HG02981 (cell line): Measurements from ENCODE around the gene EPAS1.

ENCODE experiments used
- ATAC-seq: cut with Tn5 transposase; IDR thresholded peaks from one replicate; pipeline ENCODE4 v1.9.1; 2021; ENCODE audit warnings: mild to moderate bottlenecking, moderate library complexity; ENCODE audit not compliant: unreplicated experiment

The EPAS1 gene

GRCh38 chr2:46338674-46339073, 41.5 kb downstream of the EPAS1 start:
- no peak for ATAC-seq

DNA sequence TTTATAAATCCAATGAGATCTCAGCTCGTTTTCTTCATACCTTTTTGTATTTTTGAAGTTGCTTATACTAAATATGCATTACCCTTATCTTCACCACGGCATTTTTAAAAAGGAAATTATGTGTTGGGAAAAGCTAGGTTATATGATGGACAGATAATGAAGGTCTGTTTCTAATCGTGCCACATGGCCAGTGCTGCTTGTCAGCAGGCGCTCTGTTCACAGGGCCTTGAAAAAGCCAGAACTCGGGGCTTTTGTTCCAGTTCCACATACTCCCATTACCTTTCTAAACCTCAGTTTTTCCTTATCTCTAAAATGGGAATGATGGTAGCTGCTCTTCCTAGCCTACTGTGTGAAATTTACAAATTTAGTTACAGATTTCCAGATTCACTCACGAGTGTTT, 42.0 kb downstream of the EPAS1 start:
- ATAC-seq, result no peak

GRCh38 chr2:46339676-46340459, 42.7 kb downstream of the EPAS1 start:
- no peak for ATAC-seq

- no peak for ATAC-seq
These were observed 43.7 kb downstream of the EPAS1 start for GRCh38 chr2:46340740-46341420.

GRCh38 chr2:46342566-46343315, 45.5 kb downstream of the EPAS1 start:
- no peak for ATAC-seq

DNA sequence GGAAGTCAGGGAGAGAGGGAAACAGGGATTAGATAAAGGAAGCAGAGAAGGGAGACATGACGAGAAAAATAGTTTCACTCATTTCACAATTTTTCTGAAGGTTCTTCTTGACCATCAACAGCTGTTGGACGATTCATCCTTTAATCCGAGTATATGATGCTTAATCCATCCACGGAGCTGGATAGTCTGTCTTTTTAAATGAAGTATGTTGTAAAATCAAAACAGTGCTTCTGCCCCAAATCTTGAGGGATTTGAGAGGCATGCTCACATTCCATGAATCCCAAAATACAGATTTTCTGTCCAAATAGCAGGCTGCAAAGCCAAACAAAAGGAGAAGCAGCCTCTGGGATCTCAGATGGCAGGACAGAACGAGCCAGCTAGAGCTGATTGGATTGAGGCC, 47.5 kb downstream of the EPAS1 start:
- no peak for ATAC-seq

DNA sequence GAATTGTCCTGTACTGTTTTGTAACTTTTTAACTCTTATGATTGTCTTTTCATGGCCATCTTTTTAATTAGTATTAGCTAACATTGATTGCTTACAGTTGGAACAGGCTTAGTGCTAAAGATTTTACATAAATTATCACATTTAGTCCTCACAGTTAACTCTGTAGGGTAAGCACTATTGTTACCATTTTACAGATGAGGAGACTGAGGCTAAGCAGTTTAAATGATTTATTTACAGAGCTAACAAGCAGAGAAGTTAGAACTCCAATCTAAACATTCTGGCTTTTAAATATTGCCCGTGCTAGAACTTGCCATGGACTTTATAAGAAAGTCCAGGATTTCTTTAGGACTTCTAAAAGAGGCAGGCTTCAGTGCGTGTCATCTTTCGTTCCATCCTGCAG, 48.6 kb downstream of the EPAS1 start:
- no peak for ATAC-seq

DNA sequence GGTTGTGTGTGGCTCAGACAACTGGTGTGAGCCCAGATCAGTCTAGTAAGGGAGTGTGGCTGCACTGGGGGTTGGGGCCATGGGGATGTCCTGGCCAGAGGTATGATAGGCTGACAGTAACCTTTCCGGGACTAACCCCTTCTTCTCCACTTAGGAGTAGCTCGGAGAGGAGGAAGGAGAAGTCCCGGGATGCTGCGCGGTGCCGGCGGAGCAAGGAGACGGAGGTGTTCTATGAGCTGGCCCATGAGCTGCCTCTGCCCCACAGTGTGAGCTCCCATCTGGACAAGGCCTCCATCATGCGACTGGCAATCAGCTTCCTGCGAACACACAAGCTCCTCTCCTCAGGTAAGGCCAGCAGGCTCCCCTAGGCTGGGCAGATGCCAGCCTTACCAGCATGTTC, 49.5 kb downstream of the EPAS1 start:
- ATAC-seq, result no peak

- ATAC-seq, result peak; percentile 48
These were observed 50.6 kb downstream of the EPAS1 start for GRCh38 chr2:46347648-46348280.

- no peak for ATAC-seq
These were observed 51.9 kb downstream of the EPAS1 start for GRCh38 chr2:46349115-46349547.

GRCh38 chr2:46350029-46350689, 53.0 kb downstream of the EPAS1 start:
- no peak for ATAC-seq

GRCh38 chr2:46351098-46351749, 54.0 kb downstream of the EPAS1 start:
- ATAC-seq, result no peak

DNA sequence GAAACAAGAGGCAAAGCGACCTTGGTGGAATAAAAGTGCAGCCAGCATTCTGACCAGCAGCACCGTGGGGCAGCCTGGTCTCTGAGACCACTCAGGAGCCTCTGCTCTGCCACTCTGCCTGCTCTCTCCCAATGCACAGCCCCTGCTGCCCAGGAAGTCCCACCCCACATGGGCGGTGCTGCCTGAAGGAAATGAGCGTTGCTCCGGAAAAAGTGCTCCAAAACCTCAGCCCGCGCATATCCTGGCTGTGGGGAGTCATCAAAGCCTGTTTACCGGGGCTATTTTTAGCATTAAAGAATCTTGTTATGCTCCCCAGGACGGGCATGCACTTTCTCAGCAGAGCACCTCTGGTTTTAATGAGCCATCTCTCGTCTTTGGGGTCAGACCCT, 54.5 kb downstream of the EPAS1 start:
- ATAC-seq, result no peak

DNA sequence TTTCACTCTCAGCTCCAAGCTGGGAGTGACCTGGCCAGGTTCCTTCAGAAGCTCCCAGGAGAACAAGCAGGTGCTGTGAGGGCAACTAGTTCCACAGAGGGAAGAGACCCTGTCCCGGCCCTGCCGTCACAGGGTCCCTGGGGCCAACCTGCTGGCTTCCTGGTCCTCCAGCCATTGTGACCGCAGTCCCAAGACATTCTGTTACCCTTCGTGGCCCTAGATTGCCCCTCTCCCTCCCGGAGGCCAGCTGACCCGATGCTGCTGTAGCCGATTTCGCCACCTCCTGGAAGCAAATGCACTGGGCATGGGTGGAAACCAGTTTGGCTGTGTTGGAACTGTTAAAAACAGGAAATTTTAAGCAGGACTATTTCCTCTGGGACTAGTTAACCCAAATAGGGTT, 55.4 kb downstream of the EPAS1 start:
- ATAC-seq, result no peak

- ATAC-seq, result no peak
These were observed 56.3 kb downstream of the EPAS1 start for GRCh38 chr2:46353509-46353908.

- no peak for ATAC-seq
These were observed 58.5 kb downstream of the EPAS1 start for GRCh38 chr2:46355756-46356155.

GRCh38 chr2:46356991-46357390, 59.8 kb downstream of the EPAS1 start:
- ATAC-seq, result no peak

DNA sequence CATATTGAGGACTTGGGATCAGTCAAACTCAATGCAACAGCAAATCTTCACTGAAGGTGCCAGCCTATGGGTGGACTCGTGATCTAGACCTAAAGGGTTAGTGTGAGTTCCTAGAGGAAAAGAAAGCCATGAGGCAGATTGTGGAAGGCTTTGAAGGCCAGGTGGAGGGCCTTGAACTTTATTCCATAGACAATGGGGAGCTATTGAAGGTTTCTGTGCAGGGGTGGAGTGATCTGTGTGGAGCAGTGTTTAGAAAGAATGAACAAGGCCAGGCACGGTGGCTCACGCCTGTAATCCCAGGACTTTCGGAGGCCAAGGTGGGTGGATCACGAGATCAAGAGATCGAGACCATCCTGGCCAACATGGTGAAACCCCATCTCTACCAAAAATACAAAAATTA, 61.5 kb downstream of the EPAS1 start:
- no peak for ATAC-seq

DNA sequence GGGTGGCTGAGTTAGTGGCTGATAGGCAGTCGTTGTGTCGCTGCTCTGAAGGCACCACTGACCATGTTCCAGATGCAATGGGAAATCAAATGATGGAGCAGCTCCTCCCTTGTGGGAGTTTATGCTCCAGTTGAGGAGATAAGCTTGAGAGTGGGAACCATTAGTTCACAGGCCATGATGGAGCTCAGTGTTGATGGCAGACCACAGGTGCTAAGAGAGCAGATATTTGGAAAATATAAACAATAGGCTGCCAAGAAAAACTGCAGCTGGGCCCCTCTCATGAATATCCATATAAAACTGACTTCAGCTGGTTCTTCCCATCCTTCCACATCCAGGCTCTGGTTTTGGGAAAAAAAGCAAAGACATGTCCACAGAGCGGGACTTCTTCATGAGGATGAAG, 63.1 kb downstream of the EPAS1 start:
- no peak for ATAC-seq

DNA sequence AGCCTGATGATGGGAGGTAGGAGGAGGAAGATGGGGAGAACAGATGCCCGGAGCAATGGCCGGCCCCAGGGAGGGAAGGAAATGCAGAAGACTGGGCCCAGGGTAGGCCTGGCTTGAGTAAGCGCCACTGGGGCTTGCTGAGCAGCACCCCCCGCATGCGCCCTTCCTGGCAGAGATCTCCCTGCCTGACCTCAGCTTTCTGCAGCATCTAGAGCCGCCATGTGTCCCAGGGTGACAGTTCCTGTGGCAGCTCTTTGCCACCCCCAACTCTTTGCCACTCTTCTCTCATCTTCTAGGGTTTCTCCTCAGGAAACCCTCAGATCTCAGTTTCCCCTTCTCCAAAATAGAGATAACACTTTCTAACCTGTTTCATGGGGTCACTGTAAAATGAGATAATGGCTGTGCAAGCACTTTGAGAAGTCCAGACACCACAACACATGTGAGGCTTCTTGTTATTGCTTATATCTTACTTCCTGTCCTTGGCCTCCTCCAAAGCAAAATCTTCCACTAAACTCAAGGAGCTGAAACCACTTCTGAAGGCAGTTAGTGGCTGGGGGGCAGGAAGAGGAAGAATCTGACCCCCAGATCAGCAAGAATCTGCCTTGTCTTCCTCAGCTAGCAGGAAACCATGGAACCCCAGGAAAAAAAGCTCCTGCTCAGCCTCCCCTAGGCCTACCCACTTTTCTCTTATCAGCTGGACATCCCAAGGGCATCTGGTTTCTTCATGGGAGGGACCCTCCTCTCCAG, 64.9 kb downstream of the EPAS1 start:
- no peak for ATAC-seq
